Activated CD4-positive, alpha-beta memory T cell treated with anti-CD3 and anti-CD28 coated beads for 36 hours (primary cell): ENCODE data around the gene PLEKHG4B. TPM values are rescaled to one million over a fixed set of nuclear protein-coding genes. Genes with fewer than 3 reads are reported as not detected.
"Not testable (repeated sequence)": the region's sequence is repeated elsewhere in the genome, so short reads cannot be mapped to it uniquely, and the experiment has no call there.

Experiments used
- CTCF ChIA-PET: fragments of 350-600 bp; sonication (Branson Sonifier 250); formaldehyde crosslinking; loops from one replicate; lab custom pipeline; 2021; ENCODE audit warnings: antibody characterized with exemption, inconsistent platforms; lab: Charles Lee
- POLR2A ChIA-PET: fragments of 350-600 bp; sonication (Branson Sonifier 250); formaldehyde crosslinking; loops from one replicate; lab custom pipeline; 2021; ENCODE audit warnings: antibody characterized with exemption; lab: Charles Lee
- DNase-seq: peaks from one replicate; pipeline ENCODE4 v3.0.0-alpha.2; 2020
- H3K27ac Mint-ChIP-seq: one replicate; pipeline ENCODE4 v1.8.0; 2021; ENCODE audit warnings: mixed read lengths
- H3K27me3 Mint-ChIP-seq: one replicate; pipeline ENCODE4 v1.8.0; 2021; ENCODE audit warnings: mixed read lengths
- H3K36me3 Mint-ChIP-seq: one replicate; pipeline ENCODE4 v1.8.0; 2021; ENCODE audit warnings: mixed read lengths
- H3K4me1 Mint-ChIP-seq: one replicate; pipeline ENCODE4 v1.8.0; 2021; ENCODE audit warnings: low read depth, mixed read lengths
- H3K4me3 Mint-ChIP-seq: one replicate; pipeline ENCODE4 v1.8.0; 2021; ENCODE audit warnings: mild to moderate bottlenecking, mixed read lengths
- H3K9me3 Mint-ChIP-seq: one replicate; pipeline ENCODE4 v1.8.0; 2021; ENCODE audit warnings: mixed read lengths
- intact Hi-C: fragments of 100-400 bp; cut with micrococcal nuclease; formaldehyde crosslinking; loops from one replicate; pipeline ENCODE4 v1.15.1; 2023
- total RNA-seq, 2 experiments: library from RNA; stranded (reverse); gene quantifications; one replicate each; pipeline ENCODE4 v1.2.3, GENCODE V29; 2021

PLEKHG4B gene
- total RNA-seq, 2 experiments from 2014 or later, result not detected

GRCh38 chr5:233426-233825 lies 141.5 kb downstream of the PLEKHG4B start:
- not testable (repeated sequence) for H3K27me3 Mint-ChIP-seq

GRCh38 chr5:234450-234849 lies 142.5 kb downstream of the PLEKHG4B start:
- peaks cover 4% of the 10 kb centered on the region for H3K4me1 Mint-ChIP-seq
- H3K27ac Mint-ChIP-seq, result no peak overlapping the region
- H3K9me3 Mint-ChIP-seq, result no peaks in the 10 kb centered on the region
- no peak for DNase-seq
- H3K4me3 Mint-ChIP-seq, result no peak overlapping the region
- intact Hi-C loops, result no loop called here
- H3K36me3 Mint-ChIP-seq, result peaks cover 36% of the 10 kb centered on the region
- CTCF ChIA-PET, result no interaction called here
- no peaks in the 10 kb centered on the region for H3K27me3 Mint-ChIP-seq
- POLR2A ChIA-PET, result no interaction called here

More at GRCh38 chr5:233426-233825, 141.5 kb downstream of the PLEKHG4B start:
- H3K4me1 Mint-ChIP-seq, CTCF ChIA-PET, DNase-seq, H3K27ac Mint-ChIP-seq, H3K4me3 Mint-ChIP-seq, H3K9me3 Mint-ChIP-seq, intact Hi-C loops, POLR2A ChIA-PET: not testable (repeated sequence)
- H3K36me3 Mint-ChIP-seq, result peaks cover 43% of the 10 kb centered on the region

DNA sequence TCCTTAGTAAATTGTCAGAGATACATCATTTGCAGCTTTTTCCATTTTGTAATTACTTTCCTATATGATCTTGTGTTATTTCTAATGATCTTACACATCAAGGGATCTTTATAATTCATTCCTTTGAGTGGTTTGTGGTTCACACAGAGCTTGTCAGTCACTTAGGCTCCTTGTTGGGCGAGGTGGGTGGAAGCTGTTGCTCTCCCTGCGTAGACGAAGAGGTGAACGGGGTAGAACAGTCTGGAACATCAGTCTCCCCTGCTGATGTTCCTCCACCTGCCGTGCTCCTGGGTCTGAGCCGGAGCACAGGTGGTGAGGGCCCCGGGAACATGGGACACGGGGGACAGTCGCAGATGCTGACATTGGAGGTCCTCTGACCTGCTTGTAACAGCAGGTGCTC lies 143.6 kb downstream of the PLEKHG4B start:
- DNase-seq, POLR2A ChIA-PET, H3K27me3 Mint-ChIP-seq, H3K4me3 Mint-ChIP-seq, intact Hi-C loops, H3K4me1 Mint-ChIP-seq, H3K9me3 Mint-ChIP-seq, H3K27ac Mint-ChIP-seq: not testable (repeated sequence)
- CTCF ChIA-PET, result interaction anchor here (0.7 kb wide), 1 partner anchor 47 kb away, joined by 3 read pairs; no protein-coding TSS in a partner anchor
- H3K36me3 Mint-ChIP-seq, result peaks cover 40% of the 10 kb centered on the region

GRCh38 chr5:237931-238330 lies 146.0 kb downstream of the PLEKHG4B start:
- H3K36me3 Mint-ChIP-seq, result peaks cover 45% of the 10 kb centered on the region
- H3K4me1 Mint-ChIP-seq, intact Hi-C loops, H3K27me3 Mint-ChIP-seq, H3K27ac Mint-ChIP-seq, H3K9me3 Mint-ChIP-seq, H3K4me3 Mint-ChIP-seq, DNase-seq, POLR2A ChIA-PET, CTCF ChIA-PET: not testable (repeated sequence)

Other genes starting within 250 kb of the PLEKHG4B start
- not detected for gene LRRC14B, start 99.3 kb downstream of the PLEKHG4B start, total RNA-seq
- 1 to 10 TPM; 4.3 to 5.0 TPM for gene CCDC127, start 126.0 kb downstream of the PLEKHG4B start, total RNA-seq
- gene SDHA, start 126.2 kb downstream of the PLEKHG4B start, total RNA-seq, result 100 to 1,000 TPM; 142 to 143 TPM
- gene PDCD6, start 179.5 kb downstream of the PLEKHG4B start, total RNA-seq, result 10 to 100 TPM; 81.6 to 83.8 TPM
- gene AHRR, start 229.5 kb downstream of the PLEKHG4B start, total RNA-seq, result 10 to 100 TPM; 16.7 to 16.8 TPM